PC-3 (cell line): ENCODE data around the gene TMPRSS11F. TPM values are rescaled to one million over a fixed set of nuclear protein-coding genes. Genes with fewer than 3 reads are reported as not detected.
A peak's percentile ranks its signal among the peaks of the same experiment; 100 is the strongest.

Experiments used
- ATAC-seq: fragments of 200-7000 bp; cut with Tn5 transposase; 2 replicates; pipeline ENCODE4 v1.9.1; 2020; ENCODE audit warnings: mild to moderate bottlenecking, moderate library complexity
- BruUV-seq: library from RNA; stranded (reverse); fragments of 400-500 nt; replicated peaks from 2 replicates; lab custom pipeline; 2021; lab: Mats Ljungman, UMichigan
- CTCF ChIA-PET: fragments of 300-600 bp; sonication (Branson Sonifier 250); formaldehyde crosslinking; loops from one replicate; lab custom pipeline; 2022; ENCODE audit warnings: antibody characterized with exemption; lab: Charles Lee
- POLR2A ChIA-PET: fragments of 300-600 bp; sonication (Branson Sonifier 250); formaldehyde crosslinking; loops from one replicate; lab custom pipeline; 2022; ENCODE audit warnings: antibody characterized with exemption; ENCODE audit not compliant: unreplicated experiment; lab: Charles Lee
- DNase-seq: peaks from one replicate; pipeline ENCODE4 v3.0.0-alpha.2; 2015
- H2AFZ ChIP-seq: fragments of 300-600 bp; sonication (generic); 2 replicates; pipeline ENCODE4 v1.6.0; 2016; ENCODE audit warnings: antibody characterized with exemption, low read length
- H3F3A ChIP-seq: fragments of 300-600 bp; sonication (generic); one replicate; pipeline ENCODE4 v1.6.0; 2017; ENCODE audit warnings: antibody characterized with exemption, low read length, control low read depth, mild to moderate bottlenecking; ENCODE audit not compliant: unreplicated experiment
- H3K27ac ChIP-seq: fragments of 300-600 bp; sonication (generic); 2 replicates; pipeline ENCODE4 v1.5.1; 2016; ENCODE audit warnings: mild to moderate bottlenecking, low read length
- H3K27me3 ChIP-seq: fragments of 300-600 bp; sonication (generic); 2 replicates; pipeline ENCODE4 v1.6.1; 2016; ENCODE audit warnings: low read length, mixed read lengths
- H3K36me3 ChIP-seq: fragments of 300-600 bp; sonication (generic); 2 replicates; pipeline ENCODE4 v1.6.1; 2016; ENCODE audit warnings: low read depth, mixed run types, low read length, mixed read lengths
- H3K4me1 ChIP-seq: fragments of 300-600 bp; sonication (generic); 2 replicates; pipeline ENCODE4 v1.5.1; 2016; ENCODE audit warnings: low read length; ENCODE audit not compliant: insufficient read depth
- H3K4me2 ChIP-seq: fragments of 300-600 bp; sonication (generic); 2 replicates; pipeline ENCODE4 v1.6.0; 2016; ENCODE audit warnings: low read length
- H3K4me3 ChIP-seq: fragments of 300-600 bp; sonication (generic); 2 replicates; pipeline ENCODE4 v1.5.1; 2016; ENCODE audit warnings: mild to moderate bottlenecking, low read length, mixed read lengths
- H3K79me2 ChIP-seq: fragments of 300-600 bp; sonication (generic); 2 replicates; pipeline ENCODE4 v1.6.1; 2017; ENCODE audit warnings: low read length, mixed read lengths
- H3K9ac ChIP-seq: fragments of 300-600 bp; sonication (generic); 2 replicates; pipeline ENCODE4 v1.6.0; 2016; ENCODE audit warnings: mild to moderate bottlenecking, low read length
- H3K9me2 ChIP-seq: fragments of 300-600 bp; sonication (generic); replicated peaks from 2 replicates; pipeline ENCODE4 v1.6.1; 2016; ENCODE audit warnings: mixed run types, low read length, mixed read lengths
- H3K9me3 ChIP-seq: fragments of 300-600 bp; sonication (generic); 2 replicates; pipeline ENCODE4 v1.6.1; 2016; ENCODE audit warnings: low read length, mixed read lengths
- H4K20me1 ChIP-seq: fragments of 300-600 bp; sonication (generic); 2 replicates; pipeline ENCODE4 v1.6.1; 2016; ENCODE audit warnings: low read length, mixed read lengths
- CTCF ChIP-seq: fragments of 300-600 bp; sonication (generic); conservative IDR thresholded peaks from 2 replicates; pipeline ENCODE4 v1.5.1; 2017; ENCODE audit warnings: antibody characterized with exemption, low read depth, mild to moderate bottlenecking, low read length
- EZH2 ChIP-seq: fragments of 300-600 bp; sonication (generic); IDR thresholded peaks from one replicate; pipeline ENCODE4 v1.6.1; 2017; ENCODE audit warnings: antibody characterized with exemption, mild to moderate bottlenecking, low read length; ENCODE audit not compliant: unreplicated experiment
- EZH2phosphoT487 ChIP-seq: fragments of 300-600 bp; sonication (generic); IDR thresholded peaks from 2 replicates; pipeline ENCODE4 v1.6.1; 2018; ENCODE audit warnings: mild to moderate bottlenecking, antibody characterized with exemption, low read length, borderline replicate concordance
- intact Hi-C: fragments of 100-400 bp; cut with micrococcal nuclease; formaldehyde crosslinking; loops from 2 replicates; pipeline ENCODE4 v1.9.0; 2023
- total RNA-seq: library from RNA; depleted of rRNA; stranded (reverse); fragments of >200 nt; gene quantifications from 2 replicates; pipeline ENCODE4 v1.2.3, GENCODE V29; 2014

Gene TMPRSS11F
- total RNA-seq, 1 experiment from 2014 or later = not detected

- ChIA-PET CTCF (no interaction called here), POLR2A (no interaction called here)
- H4K20me1 ChIP-seq = no peaks in the 10 kb centered on the region
- H3K79me2 ChIP-seq = no peaks in the 10 kb centered on the region
- no peaks in the 10 kb centered on the region for H3K9me2 ChIP-seq
- no TSS peak for BruUV-seq
- no peaks in the 10 kb centered on the region for H3F3A ChIP-seq
- DNase-seq (no peak), ATAC-seq (no peak)
- no peak overlapping the region for H2AFZ ChIP-seq
- no peak overlapping the region for H3K9ac ChIP-seq
- H3K27ac ChIP-seq = no peak overlapping the region
- no peak overlapping the region for H3K4me2 ChIP-seq
- TF ChIP-seq EZH2phosphoT487 (no peak), EZH2 (no peak), CTCF (no peak)
- H3K4me3 ChIP-seq = no peak overlapping the region
- no peaks in the 10 kb centered on the region for H3K9me3 ChIP-seq
- no peaks in the 10 kb centered on the region for H3K4me1 ChIP-seq
- peaks cover 36% of the 10 kb centered on the region for H3K27me3 ChIP-seq
- intact Hi-C loops = no loop called here
- no peaks in the 10 kb centered on the region for H3K36me3 ChIP-seq
Observed at GRCh38 chr4:68062501-68062900, 67.2 kb downstream of the TMPRSS11F start.

- no peaks in the 10 kb centered on the region for H3F3A ChIP-seq
- H3K9me3 ChIP-seq = no peaks in the 10 kb centered on the region
- H3K9me2 ChIP-seq = no peaks in the 10 kb centered on the region
- H3K79me2 ChIP-seq = no peaks in the 10 kb centered on the region
- no peaks in the 10 kb centered on the region for H4K20me1 ChIP-seq
- H3K36me3 ChIP-seq = no peaks in the 10 kb centered on the region
- H3K4me2 ChIP-seq = no peak overlapping the region
- no peak overlapping the region for H3K27ac ChIP-seq
- no peaks in the 10 kb centered on the region for H3K4me1 ChIP-seq
- ChIA-PET POLR2A (no interaction called here), CTCF (no interaction called here)
- no peak overlapping the region for H3K4me3 ChIP-seq
- no peak for TF ChIP-seq EZH2
- no peak for TF ChIP-seq EZH2phosphoT487
- TF ChIP-seq CTCF = no peak
- DNase-seq = no peak
- no TSS peak for BruUV-seq
- intact Hi-C loops = no loop called here
- no peak for ATAC-seq
- peaks cover 14% of the 10 kb centered on the region for H3K27me3 ChIP-seq
- H3K9ac ChIP-seq = no peak overlapping the region
- H2AFZ ChIP-seq = no peak overlapping the region
Observed at GRCh38 chr4:68038272-68038671, 91.4 kb downstream of the TMPRSS11F start.

GRCh38 chr4:68021185-68021584 lies 108.5 kb downstream of the TMPRSS11F start:
- ChIA-PET POLR2A (no interaction called here), CTCF (no interaction called here)
- no peak overlapping the region for H3K27ac ChIP-seq
- H3K79me2 ChIP-seq = no peaks in the 10 kb centered on the region
- no peak for ATAC-seq
- H3K9me2 ChIP-seq = no peaks in the 10 kb centered on the region
- H3K27me3 ChIP-seq = peaks cover 56% of the 10 kb centered on the region
- peak; percentile 26 for DNase-seq
- no peaks in the 10 kb centered on the region for H3K36me3 ChIP-seq
- TF ChIP-seq CTCF = no peak
- TF ChIP-seq EZH2phosphoT487 = no peak
- no peak for TF ChIP-seq EZH2
- intact Hi-C loops = no loop called here
- no TSS peak for BruUV-seq
- H3K9me3 ChIP-seq = no peaks in the 10 kb centered on the region
- no peaks in the 10 kb centered on the region for H3K4me1 ChIP-seq
- H3F3A ChIP-seq = no peaks in the 10 kb centered on the region
- no peaks in the 10 kb centered on the region for H4K20me1 ChIP-seq
- no peak overlapping the region for H3K4me3 ChIP-seq
- no peak overlapping the region for H3K9ac ChIP-seq
- no peak overlapping the region; the same call in 1 of the 2 replicates for H3K4me2 ChIP-seq
- no peak overlapping the region for H2AFZ ChIP-seq
